Astrocyte of the cerebellum (primary cell): Measurements from ENCODE around the gene DUS1L.
A peak's percentile ranks its signal among the peaks of the same experiment; 100 is the strongest.

Source experiments
- DNase-seq: peaks from one replicate; pipeline ENCODE4 v3.0.0-alpha.2; 2011; ENCODE audit warnings: low read depth
- H3K4me3 ChIP-seq: 2 replicates; pipeline ENCODE4 v1.5.1; 2011; ENCODE audit warnings: mild to moderate bottlenecking, low read depth, low read length, moderate library complexity
- in situ Hi-C: cut with HindIII; loops from 2 replicates; pipeline ENCODE4 v1.10.0; 2017; ENCODE audit warnings: low sequenced_read_pairs
- TF ChIP-seq, protein P1 (sequence below): IDR thresholded peaks from 2 replicates; pipeline ENCODE4 v1.5.1; 2012; ENCODE audit warnings: low read length, low read depth, moderate library complexity, mild to moderate bottlenecking; ENCODE audit errors: missing control alignments

Gene DUS1L

DNA sequence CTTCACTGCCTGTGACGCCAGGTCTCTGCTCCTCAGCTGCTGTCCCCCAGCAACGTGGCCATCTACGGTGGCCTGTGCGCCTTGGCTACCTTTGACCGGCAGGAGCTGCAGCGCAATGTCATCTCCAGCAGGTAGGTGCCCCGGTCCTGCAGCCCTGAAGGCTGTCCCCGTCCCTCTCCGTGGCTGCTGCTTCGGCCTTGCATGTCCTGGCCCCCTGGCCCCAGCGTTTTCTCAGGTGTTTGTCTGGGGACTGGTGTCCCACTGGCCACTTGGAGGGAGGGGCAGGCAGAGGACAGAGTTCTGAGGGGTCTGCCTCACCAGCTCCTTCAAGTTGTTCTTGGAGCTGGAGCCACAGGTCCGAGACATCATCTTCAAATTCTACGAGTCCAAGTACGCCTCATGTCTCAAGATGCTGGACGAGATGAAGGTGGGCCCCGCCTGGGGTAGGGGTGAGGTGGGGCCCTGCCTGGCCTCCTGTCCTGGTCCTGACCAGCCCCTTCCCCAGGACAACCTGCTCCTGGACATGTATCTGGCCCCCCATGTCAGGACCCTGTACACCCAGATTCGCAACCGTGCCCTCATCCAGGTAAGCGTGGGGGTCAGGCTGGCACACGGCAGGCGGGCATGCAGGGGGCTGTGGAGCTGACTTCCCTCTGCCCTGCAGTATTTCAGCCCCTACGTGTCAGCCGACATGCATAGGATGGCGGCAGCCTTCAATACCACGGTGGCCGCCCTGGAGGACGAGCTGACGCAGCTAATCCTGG, 9.5 kb downstream of the DUS1L start:
- in situ Hi-C loops: no loop called here
- TF ChIP-seq, protein P1, sequence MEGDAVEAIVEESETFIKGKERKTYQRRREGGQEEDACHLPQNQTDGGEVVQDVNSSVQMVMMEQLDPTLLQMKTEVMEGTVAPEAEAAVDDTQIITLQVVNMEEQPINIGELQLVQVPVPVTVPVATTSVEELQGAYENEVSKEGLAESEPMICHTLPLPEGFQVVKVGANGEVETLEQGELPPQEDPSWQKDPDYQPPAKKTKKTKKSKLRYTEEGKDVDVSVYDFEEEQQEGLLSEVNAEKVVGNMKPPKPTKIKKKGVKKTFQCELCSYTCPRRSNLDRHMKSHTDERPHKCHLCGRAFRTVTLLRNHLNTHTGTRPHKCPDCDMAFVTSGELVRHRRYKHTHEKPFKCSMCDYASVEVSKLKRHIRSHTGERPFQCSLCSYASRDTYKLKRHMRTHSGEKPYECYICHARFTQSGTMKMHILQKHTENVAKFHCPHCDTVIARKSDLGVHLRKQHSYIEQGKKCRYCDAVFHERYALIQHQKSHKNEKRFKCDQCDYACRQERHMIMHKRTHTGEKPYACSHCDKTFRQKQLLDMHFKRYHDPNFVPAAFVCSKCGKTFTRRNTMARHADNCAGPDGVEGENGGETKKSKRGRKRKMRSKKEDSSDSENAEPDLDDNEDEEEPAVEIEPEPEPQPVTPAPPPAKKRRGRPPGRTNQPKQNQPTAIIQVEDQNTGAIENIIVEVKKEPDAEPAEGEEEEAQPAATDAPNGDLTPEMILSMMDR: no peak
- no peak for DNase-seq
- no peak overlapping the region for H3K4me3 ChIP-seq

DNA sequence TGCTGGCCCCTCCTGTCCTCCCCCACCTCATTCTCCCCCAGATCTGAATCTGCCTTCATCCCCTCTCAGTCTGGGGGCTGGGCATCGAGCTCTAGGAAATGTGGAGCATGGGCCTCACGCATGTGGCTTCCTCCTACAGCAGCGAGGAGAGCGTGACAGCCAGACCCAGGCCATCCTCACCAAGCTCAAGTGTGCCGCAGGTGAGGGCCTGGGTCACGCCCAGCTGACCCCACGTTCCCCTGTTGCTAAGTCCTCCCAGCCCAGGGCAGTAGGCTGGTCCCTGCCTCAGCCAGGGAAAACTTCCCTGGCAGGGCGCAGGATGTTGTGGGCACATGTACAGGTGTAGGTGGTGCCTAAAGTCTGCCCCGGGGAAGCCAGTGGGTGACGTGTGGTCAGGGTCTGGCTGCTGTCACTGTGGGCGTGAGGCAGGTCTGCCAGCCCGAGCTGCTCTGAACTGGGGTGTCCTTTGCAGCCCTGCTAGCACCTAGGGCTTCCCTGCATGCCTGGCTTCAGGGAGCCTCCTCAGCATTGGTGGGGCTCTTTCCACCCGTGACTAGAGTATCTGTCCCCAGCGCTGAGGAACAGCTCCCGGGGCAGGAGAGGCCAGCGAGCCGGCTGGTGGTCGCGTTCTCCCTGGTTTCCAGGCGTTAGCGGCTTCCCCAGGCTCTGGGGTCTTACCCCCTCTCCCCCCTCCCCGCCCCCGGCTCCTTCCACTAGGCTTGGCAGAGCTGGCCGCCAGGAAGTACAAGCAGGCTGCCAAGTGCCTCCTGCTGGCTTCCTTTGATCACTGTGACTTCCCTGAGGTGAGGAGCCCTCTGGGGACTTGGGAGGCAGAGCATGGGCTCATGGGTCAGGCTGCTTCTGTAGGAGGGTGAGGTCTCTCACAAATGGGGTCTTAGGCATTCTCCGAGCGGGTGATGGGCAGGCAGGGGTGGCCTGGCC, 10.3 kb downstream of the DUS1L start:
- DNase-seq: no peak
- TF ChIP-seq, protein P1: no peak
- in situ Hi-C loops: no loop called here
- H3K4me3 ChIP-seq: no peak overlapping the region

DNA sequence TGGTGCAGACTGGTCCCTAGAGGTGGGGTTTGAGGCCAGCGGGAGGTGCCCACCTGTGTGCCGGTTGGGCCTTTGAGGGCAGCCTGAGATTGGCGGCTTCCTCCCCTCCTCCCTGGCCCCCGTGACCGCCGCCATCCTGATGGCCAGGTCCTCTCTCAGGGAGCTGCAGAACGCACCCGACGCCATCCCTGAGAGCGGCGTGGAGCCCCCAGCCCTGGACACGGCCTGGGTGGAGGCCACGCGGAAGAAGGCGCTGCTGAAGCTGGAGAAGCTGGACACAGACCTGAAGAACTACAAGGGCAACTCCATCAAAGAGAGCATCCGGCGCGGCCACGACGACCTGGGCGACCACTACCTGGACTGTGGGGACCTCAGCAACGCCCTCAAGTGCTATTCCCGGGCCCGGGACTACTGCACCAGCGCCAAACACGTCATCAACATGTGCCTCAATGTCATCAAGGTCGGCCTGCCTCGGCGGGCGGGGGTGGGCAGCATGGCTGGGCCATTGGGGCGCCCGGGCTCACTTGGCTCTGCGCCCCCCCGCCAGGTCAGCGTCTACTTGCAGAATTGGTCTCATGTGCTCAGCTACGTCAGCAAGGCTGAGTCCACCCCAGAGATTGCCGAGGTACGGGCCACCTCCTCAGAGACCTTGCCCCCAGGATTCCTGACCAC, 11.1 kb downstream of the DUS1L start:
- DNase-seq: no peak
- TF ChIP-seq, protein P1: no peak
- in situ Hi-C loops: no loop called here
- no peak overlapping the region for H3K4me3 ChIP-seq

DNA sequence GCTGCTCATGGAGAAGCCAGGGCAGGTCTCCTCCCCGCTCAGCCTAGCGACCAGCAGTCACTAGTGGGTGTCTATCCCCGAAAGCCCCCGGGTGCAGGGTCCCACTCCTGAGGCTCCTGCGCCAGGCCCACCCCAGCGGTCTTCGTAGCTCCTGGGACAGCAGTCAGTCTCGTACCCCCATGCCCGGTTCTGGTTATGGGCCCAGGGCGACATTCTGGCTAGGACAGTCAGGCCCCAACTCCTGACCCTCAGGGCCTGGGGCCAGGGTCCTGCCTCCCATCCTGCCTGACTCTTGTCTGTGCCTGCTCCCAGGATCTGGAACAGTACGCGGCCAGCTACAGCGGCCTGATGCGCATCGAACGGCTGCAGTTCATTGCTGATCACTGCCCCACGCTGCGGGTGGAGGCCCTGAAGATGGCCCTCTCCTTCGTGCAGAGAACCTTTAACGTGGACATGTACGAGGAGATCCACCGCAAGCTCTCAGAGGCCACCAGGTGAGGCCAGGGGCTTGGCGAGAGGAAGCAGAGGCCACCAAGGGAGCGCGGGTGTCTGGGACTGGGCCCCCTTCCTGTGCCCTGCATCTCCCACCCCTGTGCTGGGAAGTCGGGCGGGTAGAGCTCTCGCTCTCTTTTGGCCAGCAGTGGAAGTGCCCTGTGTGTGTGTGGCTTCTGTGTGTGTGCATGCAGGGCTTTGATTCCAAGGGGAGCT, 11.9 kb downstream of the DUS1L start:
- H3K4me3 ChIP-seq: no peak overlapping the region

DNA sequence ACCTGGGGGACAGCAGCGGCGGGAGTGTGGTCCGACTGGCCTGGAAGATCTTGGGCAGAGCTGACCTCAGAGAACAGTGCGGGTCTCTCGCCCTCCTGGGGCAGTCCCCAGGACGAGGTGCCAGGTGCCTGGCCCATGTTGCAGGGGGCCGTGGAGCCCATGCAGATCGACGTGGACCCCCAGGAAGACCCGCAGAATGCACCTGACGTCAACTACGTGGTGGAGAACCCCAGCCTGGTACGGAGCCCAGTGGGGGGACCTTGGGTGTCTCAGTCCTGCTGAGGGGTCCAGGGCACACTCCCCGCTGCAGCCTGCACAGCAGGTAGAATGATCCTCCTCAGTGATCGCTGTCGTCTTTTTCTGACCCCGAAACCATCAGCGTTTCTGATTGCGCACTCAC, 12.5 kb downstream of the DUS1L start:
- TF ChIP-seq, protein P1: no peak
- DNase-seq: no peak
- H3K4me3 ChIP-seq: peak overlapping the region; percentile 76
- in situ Hi-C loops: no loop called here

More for the DNA sequence above, 11.9 kb downstream of the DUS1L start:
- TF ChIP-seq, protein P1: no peak
- in situ Hi-C loops: no loop called here
- no peak for DNase-seq
